PC-3 (cell line): Measurements from ENCODE around the gene MOK.
A peak's percentile ranks its signal among the peaks of the same experiment; 100 is the strongest.

ENCODE experiments used
- CTCF ChIP-seq: fragments of 300-600 bp; sonication (generic); conservative IDR thresholded peaks from 2 replicates; pipeline ENCODE4 v1.5.1; 2017; ENCODE audit warnings: antibody characterized with exemption, low read depth, mild to moderate bottlenecking, low read length
- EZH2 ChIP-seq: fragments of 300-600 bp; sonication (generic); IDR thresholded peaks from one replicate; pipeline ENCODE4 v1.6.1; 2017; ENCODE audit warnings: antibody characterized with exemption, mild to moderate bottlenecking, low read length; ENCODE audit not compliant: unreplicated experiment
- EZH2phosphoT487 ChIP-seq: fragments of 300-600 bp; sonication (generic); IDR thresholded peaks from 2 replicates; pipeline ENCODE4 v1.6.1; 2018; ENCODE audit warnings: mild to moderate bottlenecking, antibody characterized with exemption, low read length, borderline replicate concordance

GRCh38 chr14:102323102-102323501 is 18.1 kb upstream of the MOK start:
- TF ChIP-seq CTCF: peak; percentile 85
- TF ChIP-seq EZH2: no peak
- TF ChIP-seq EZH2phosphoT487: no peak
